Esophagus squamous epithelium (tissue), 5 donors: ENCODE measurements around the gene SDHAF2. TPM values are rescaled to one million over a fixed set of nuclear protein-coding genes. Genes with fewer than 3 reads are reported as not detected.

ENCODE experiments used
- DNase-seq: peaks from one replicate; lab custom pipeline; 2025; lab: John Stamatoyannopoulos, UW
- H3K27ac ChIP-seq, 4 donors: fragments of 200-600 bp; sonication (generic); one replicate each; pipeline ENCODE4 v1.5.1; 2016 to 2019; ENCODE audit warnings: mild to moderate bottlenecking in 1 of 4
- H3K27me3 ChIP-seq, 4 donors: fragments of 200-600 bp; sonication (generic); 1 replicate in 3 of 4; 2 replicates in 1 of 4; pipeline versions ENCODE4 v1.5.1 to v1.6.0; 2017 to 2021; ENCODE audit warnings: antibody characterized with exemption in 1 of 4
- H3K36me3 ChIP-seq, 3 donors: fragments of 200-600 bp; sonication (generic); one replicate each; pipeline ENCODE4 v1.5.1; 2016 to 2019
- H3K4me1 ChIP-seq, 3 donors: fragments of 200-600 bp; sonication (generic); one replicate each; pipeline ENCODE4 v1.5.1; 2017 to 2019
- H3K4me3 ChIP-seq, 4 donors: fragments of 200-600 bp; sonication (generic); 1 replicate in 3 of 4; 2 replicates in 1 of 4; pipeline ENCODE4 v1.5.1; 2016 to 2019; ENCODE audit warnings: mild to moderate bottlenecking in 2 of 4, moderate library complexity in 1 of 4
- H3K9me3 ChIP-seq, 3 donors: fragments of 200-600 bp; sonication (generic); one replicate each; pipeline ENCODE4 v1.5.1; 2016 to 2019
- CTCF ChIP-seq, 6 experiments: fragments of 450-650 bp in 4 of 6; fragments of 200-600 bp in 2 of 6; sonication (generic) in 2 of 6; IDR thresholded peaks; one replicate each; pipeline ENCODE4 v1.5.1; 2016 to 2019; ENCODE audit warnings: antibody characterized with exemption in 6 of 6, mild to moderate bottlenecking in 4 of 6, moderate library complexity in 4 of 6
- POLR2A ChIP-seq, 4 donors: fragments of 450-650 bp; IDR thresholded peaks; one replicate each; pipeline ENCODE4 v1.6.1; 2017; ENCODE audit warnings: antibody characterized with exemption in 4 of 4, mild to moderate bottlenecking in 4 of 4, moderate library complexity in 3 of 4
- whole genome bisulfite sequencing, 2 donors: methylation state at CpG; one replicate each; pipeline ENCODE4 v1.1.5; 2018; 5-methylcytosine and 5-hydroxymethylcytosine counted together
- intact Hi-C: fragments of 100-400 bp; cut with DNase I; formaldehyde crosslinking; loops from one replicate; pipeline ENCODE4 v1.15.0; 2022
- small RNA-seq, 4 donors: library from RNA; depleted of rRNA; stranded (forward); fragments of <200 nt; gene quantifications; one replicate each; pipeline ENCODE3, GENCODE V24; 2016
- total RNA-seq, 4 donors: library from RNA; depleted of rRNA; stranded (reverse); fragments of >200 nt; gene quantifications; one replicate each; pipeline ENCODE4 v1.1.0, GENCODE V29; 2016
- donor health status: DM: yes; HTN: yes; CAD: no.

The SDHAF2 gene
- total RNA-seq, 4 donors from 2014 or later = 26.0 to 62.9 (median 43.7) TPM

GRCh38 chr11:61489833-61490721 lies 60.2 kb downstream of the SDHAF2 start:
- H3K4me1 ChIP-seq = peaks cover 13 to 30% (median 16%) of the 10 kb centered on the region in 3 donors
- intact Hi-C loops = no loop called here
- no peaks in the 10 kb centered on the region for H3K36me3 ChIP-seq
- no peaks in the 10 kb centered on the region for H3K9me3 ChIP-seq
- WGBS, 2 donors = 47 to 64% methylated on average over 5 to 6 of the region's 13 CpGs
- peak overlapping the region in 3 of 4 donors; percentile 8 to 65 (median 29) for H3K27ac ChIP-seq
- no peak for DNase-seq
- peaks cover 0 to under 1% (median 0%) of the 10 kb centered on the region in 4 donors for H3K27me3 ChIP-seq
- no peak overlapping the region for H3K4me3 ChIP-seq
- no peak for TF ChIP-seq CTCF (IDR thresholded peaks at IDR 0.05)

- no peaks in the 10 kb centered on the region for H3K9me3 ChIP-seq
- WGBS, 2 donors = 90 to 93% methylated on average over 6 to 8 of the region's 12 CpGs
- H3K4me1 ChIP-seq = peaks cover 13 to 34% (median 16%) of the 10 kb centered on the region in 3 donors
- peaks cover 0 to 11% (median 0%) of the 10 kb centered on the region in 4 donors for H3K27me3 ChIP-seq
- H3K36me3 ChIP-seq = no peaks in the 10 kb centered on the region
- intact Hi-C loops = no loop called here
- no peak overlapping the region for H3K27ac ChIP-seq
- no peak for DNase-seq
- H3K4me3 ChIP-seq = no peak overlapping the region
- no peak for TF ChIP-seq CTCF (IDR thresholded peaks at IDR 0.05)
- no peak for TF ChIP-seq POLR2A (IDR thresholded peaks at IDR 0.05)
Observed at GRCh38 chr11:61491736-61492395, 61.9 kb downstream of the SDHAF2 start.

GRCh38 chr11:61494381-61494961 lies 64.5 kb downstream of the SDHAF2 start:
- Histone ChIP-seq H3K27ac (no peak overlapping the region), H3K36me3 (no peaks in the 10 kb centered on the region), H3K9me3 (no peaks in the 10 kb centered on the region), H3K27me3 (peaks cover 0 to 16% (median 0%) of the 10 kb centered on the region in 4 donors), H3K4me1 (peaks cover 7 to 18% (median 10%) of the 10 kb centered on the region in 3 donors), H3K4me3 (no peak overlapping the region)
- intact Hi-C loops = no loop called here
- no peak for DNase-seq
- 52 to 61% methylated on average over 4 to 7 of the region's 9 CpGs for WGBS, 2 donors
- TF ChIP-seq POLR2A (IDR thresholded peaks at IDR 0.05) = no peak
- no peak for TF ChIP-seq CTCF (IDR thresholded peaks at IDR 0.05)

GRCh38 chr11:61495801-61496601 lies 66.1 kb downstream of the SDHAF2 start:
- peaks cover 0 to 4% (median 0%) of the 10 kb centered on the region in 3 donors for H3K4me1 ChIP-seq
- WGBS, 2 donors = 50 to 71% methylated on average over 5 to 7 of the region's 26 CpGs
- DNase-seq = no peak
- intact Hi-C loops = no loop called here
- H3K36me3 ChIP-seq = no peaks in the 10 kb centered on the region
- H3K4me3 ChIP-seq = no peak overlapping the region
- no peak overlapping the region for H3K27ac ChIP-seq
- H3K9me3 ChIP-seq = no peaks in the 10 kb centered on the region
- TF ChIP-seq CTCF (IDR thresholded peaks at IDR 0.05) (no peak), POLR2A (IDR thresholded peaks at IDR 0.05) (no peak)
- peaks cover 0 to 16% (median 0%) of the 10 kb centered on the region in 4 donors for H3K27me3 ChIP-seq

Small RNA genes within 50 kb of the gene (small RNA-seq; reads per million reads assigned to genes)
- 0 reads per million in 4 donors for gene RN7SL23P

Other genes starting within 250 kb of the SDHAF2 start
- not detected for gene PGA3, start 226.6 kb upstream of the SDHAF2 start, total RNA-seq
- gene PGA4, start 207.8 kb upstream of the SDHAF2 start, total RNA-seq = 1 to 10 TPM in 1 of 4 donors, not detected in 3; 1.3 TPM
- under 1 TPM in 2 of 4 donors, not detected in 2; 0.19 to 0.22 TPM for gene PGA5, start 188.9 kb upstream of the SDHAF2 start, total RNA-seq
- 1 to 10 TPM in 1 of 4 donors, under 1 TPM in 3; 0.09 to 1.5 (median 0.30) TPM for gene VWCE, start 134.8 kb upstream of the SDHAF2 start, total RNA-seq
- 100 to 1,000 TPM in 3 of 4 donors, 10 to 100 TPM in 1; 98.9 to 146 (median 127) TPM for gene DDB1, start 97.0 kb upstream of the SDHAF2 start, total RNA-seq
- gene TKFC, start 96.9 kb upstream of the SDHAF2 start, total RNA-seq = 10 to 100 TPM; 19.8 to 29.2 (median 26.4) TPM
- 10 to 100 TPM; 23.9 to 44.3 (median 27.9) TPM for gene CYB561A3, start 68.2 kb upstream of the SDHAF2 start, total RNA-seq
- gene TMEM138, start 67.8 kb upstream of the SDHAF2 start, total RNA-seq = 10 to 100 TPM; 14.6 to 28.1 (median 20.7) TPM
- 10 to 100 TPM in 2 of 4 donors, 1 to 10 TPM in 2; 4.4 to 22.7 (median 11.6) TPM for gene TMEM216, start 37.5 kb upstream of the SDHAF2 start, total RNA-seq
- gene CPSF7, start 149 bp upstream of the SDHAF2 start, total RNA-seq = 10 to 100 TPM; 24.4 to 44.1 (median 34.3) TPM
- 1 to 10 TPM in 1 of 4 donors, under 1 TPM in 1, not detected in 2; 0.76 to 1.3 TPM for gene LRRC10B, start 78.6 kb downstream of the SDHAF2 start, total RNA-seq
- gene SYT7, start 151.0 kb downstream of the SDHAF2 start, total RNA-seq = 1 to 10 TPM; 1.6 to 2.9 (median 1.9) TPM